GM19238 (cell line): ENCODE results near the gene DUS1L.

Experiments used
- DNase-seq: peaks from one replicate; pipeline ENCODE4 v3.0.0; 2011; ENCODE audit warnings: low spot score; ENCODE audit not compliant: insufficient read length

DUS1L gene

GRCh38 chr17:82056729-82057621 is 8.6 kb downstream of the DUS1L start:
- no peak for DNase-seq

- DNase-seq, result no peak
Measured at GRCh38 chr17:82055965-82056728, 9.5 kb downstream of the DUS1L start.

GRCh38 chr17:82055023-82055964 is 10.3 kb downstream of the DUS1L start:
- no peak for DNase-seq

- no peak for DNase-seq
Measured at GRCh38 chr17:82054351-82055022, 11.1 kb downstream of the DUS1L start.

GRCh38 chr17:82053556-82054263 is 11.9 kb downstream of the DUS1L start:
- no peak for DNase-seq

- no peak for DNase-seq
Measured at GRCh38 chr17:82053130-82053529, 12.5 kb downstream of the DUS1L start.

- no peak for DNase-seq
Measured at GRCh38 chr17:82052638-82053059, 13.0 kb downstream of the DUS1L start.

- DNase-seq, result peak; percentile 98
Measured at GRCh38 chr17:82051776-82052637, 13.6 kb downstream of the DUS1L start, which contains the start of the genes GPS1 and RFNG. GPS1 (plus strand) TSS chr17:82051898; CDS start chr17:82051932, 34 bp downstream. RFNG (minus strand) TSS chr17:82051811; CDS start chr17:82051766, 45 bp downstream.

GRCh38 chr17:82050761-82051641 is 14.6 kb downstream of the DUS1L start:
- peak; percentile 48 for DNase-seq

- no peak for DNase-seq
Measured at GRCh38 chr17:82050152-82050760, 15.3 kb downstream of the DUS1L start.

GRCh38 chr17:82049521-82049971 is 16.1 kb downstream of the DUS1L start:
- DNase-seq, result no peak

- no peak for DNase-seq
Measured at GRCh38 chr17:82049106-82049505, 16.5 kb downstream of the DUS1L start.

GRCh38 chr17:82048571-82048971 is 17.0 kb downstream of the DUS1L start:
- no peak for DNase-seq

- DNase-seq, result no peak
Measured at GRCh38 chr17:82047914-82048570, 17.6 kb downstream of the DUS1L start.

GRCh38 chr17:82047379-82047778 is 18.2 kb downstream of the DUS1L start:
- no peak for DNase-seq

- no peak for DNase-seq
Measured at GRCh38 chr17:82046903-82047302, 18.7 kb downstream of the DUS1L start.

GRCh38 chr17:82045936-82046484 is 19.6 kb downstream of the DUS1L start:
- no peak for DNase-seq
